Measurements from ENCODE around the gene IMPDH1. TPM values are rescaled to one million over a fixed set of nuclear protein-coding genes. Genes with fewer than 3 reads are reported as not detected.
A peak's percentile ranks its signal among the peaks of the same experiment; 100 is the strongest.

Gene IMPDH1
- total RNA-seq, 1 donor from 2014 or later, result 53.4 TPM

GRCh38 chr7:128442356-128442755 lies 32.6 kb upstream of the IMPDH1 start:
- no peak overlapping the region for H3K4me3 ChIP-seq (ENCODE audit: low read depth, low read length)
- TF ChIP-seq, protein P1, sequence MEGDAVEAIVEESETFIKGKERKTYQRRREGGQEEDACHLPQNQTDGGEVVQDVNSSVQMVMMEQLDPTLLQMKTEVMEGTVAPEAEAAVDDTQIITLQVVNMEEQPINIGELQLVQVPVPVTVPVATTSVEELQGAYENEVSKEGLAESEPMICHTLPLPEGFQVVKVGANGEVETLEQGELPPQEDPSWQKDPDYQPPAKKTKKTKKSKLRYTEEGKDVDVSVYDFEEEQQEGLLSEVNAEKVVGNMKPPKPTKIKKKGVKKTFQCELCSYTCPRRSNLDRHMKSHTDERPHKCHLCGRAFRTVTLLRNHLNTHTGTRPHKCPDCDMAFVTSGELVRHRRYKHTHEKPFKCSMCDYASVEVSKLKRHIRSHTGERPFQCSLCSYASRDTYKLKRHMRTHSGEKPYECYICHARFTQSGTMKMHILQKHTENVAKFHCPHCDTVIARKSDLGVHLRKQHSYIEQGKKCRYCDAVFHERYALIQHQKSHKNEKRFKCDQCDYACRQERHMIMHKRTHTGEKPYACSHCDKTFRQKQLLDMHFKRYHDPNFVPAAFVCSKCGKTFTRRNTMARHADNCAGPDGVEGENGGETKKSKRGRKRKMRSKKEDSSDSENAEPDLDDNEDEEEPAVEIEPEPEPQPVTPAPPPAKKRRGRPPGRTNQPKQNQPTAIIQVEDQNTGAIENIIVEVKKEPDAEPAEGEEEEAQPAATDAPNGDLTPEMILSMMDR (IDR thresholded peaks at IDR 0.05; ENCODE audit: insufficient read depth, low read length, severe bottlenecking), result no peak
- no peaks in the 10 kb centered on the region for H3K36me3 ChIP-seq (ENCODE audit: control insufficient read depth, insufficient read depth, low read length)
- no peaks in the 10 kb centered on the region for H3K27me3 ChIP-seq (ENCODE audit: control insufficient read depth, insufficient read depth, low read length)
- no peak for DNase-seq (ENCODE audit: low read depth)
- no peak for FAIRE-seq

DNA sequence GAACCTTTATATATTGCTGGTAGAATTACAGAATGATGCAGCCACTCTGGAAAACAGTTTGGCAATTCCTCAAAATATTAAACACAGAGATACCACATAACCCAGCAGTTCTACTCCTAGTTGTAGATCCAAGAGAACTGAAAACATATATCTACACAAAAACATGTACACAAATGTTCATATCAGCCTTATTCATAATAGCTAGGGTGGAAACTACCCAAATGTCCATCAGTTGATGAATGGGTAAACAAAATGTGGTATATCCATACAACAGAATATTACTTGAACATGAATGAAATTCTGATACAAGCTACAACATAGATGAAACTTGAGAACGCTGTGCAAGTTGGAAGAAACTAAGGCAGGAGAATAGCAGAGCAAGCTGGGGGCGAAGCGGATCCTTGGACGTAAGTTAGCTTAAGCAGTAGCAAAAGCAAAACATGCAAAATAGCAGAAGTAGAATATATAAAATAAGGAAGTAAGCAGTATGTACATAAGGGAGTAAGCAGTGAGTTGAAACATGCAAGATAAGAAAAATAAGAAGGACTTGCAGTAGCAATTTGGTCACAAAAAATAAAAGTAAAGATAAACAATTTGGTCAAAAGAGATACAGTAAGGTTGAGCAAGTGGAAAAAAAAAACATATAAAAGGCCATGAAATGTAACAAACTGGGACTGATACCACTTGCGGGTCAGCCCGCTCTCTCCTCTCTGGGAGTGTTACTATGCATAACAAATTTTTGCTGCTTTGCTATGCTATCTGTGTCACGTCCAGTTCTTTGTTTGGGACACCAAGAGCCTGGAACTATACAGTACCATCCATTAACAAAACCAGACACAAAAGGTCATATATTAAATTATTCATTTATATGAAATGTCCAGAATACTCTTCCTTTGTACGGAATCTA lies 27.9 kb upstream of the IMPDH1 start:
- TF ChIP-seq, protein P1 (IDR thresholded peaks at IDR 0.05; ENCODE audit: insufficient read depth, low read length, severe bottlenecking), result no peak
- H3K36me3 ChIP-seq (ENCODE audit: control insufficient read depth, insufficient read depth, low read length), result no peaks in the 10 kb centered on the region
- DNase-seq (ENCODE audit: low read depth), result no peak
- no peak for FAIRE-seq
- no peaks in the 10 kb centered on the region for H3K27me3 ChIP-seq (ENCODE audit: control insufficient read depth, insufficient read depth, low read length)
- H3K4me3 ChIP-seq (ENCODE audit: low read depth, low read length), result no peak overlapping the region

DNA sequence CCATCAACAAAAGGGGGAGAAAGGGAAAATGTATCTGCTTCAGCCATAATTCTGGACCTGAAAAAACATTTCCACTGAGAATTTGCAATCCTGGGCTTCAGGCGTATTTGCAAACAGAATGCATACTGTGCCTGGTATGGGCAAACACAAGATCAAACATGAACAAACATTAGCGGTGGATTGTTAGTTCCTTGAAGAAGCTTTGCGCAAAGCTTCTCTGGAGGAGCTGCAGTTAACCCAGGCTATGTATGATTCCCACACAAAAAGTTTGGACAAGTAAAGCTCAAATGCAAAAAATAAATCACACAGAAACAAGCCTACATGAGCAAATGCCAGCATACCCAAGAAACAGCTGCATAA lies 25.5 kb upstream of the IMPDH1 start:
- no peak for FAIRE-seq
- TF ChIP-seq, protein P1 (IDR thresholded peaks at IDR 0.05; ENCODE audit: insufficient read depth, low read length, severe bottlenecking), result no peak
- Histone ChIP-seq H3K36me3 (ENCODE audit: control insufficient read depth, insufficient read depth, low read length) (no peaks in the 10 kb centered on the region), H3K27me3 (ENCODE audit: control insufficient read depth, insufficient read depth, low read length) (no peaks in the 10 kb centered on the region), H3K4me3 (ENCODE audit: low read depth, low read length) (no peak overlapping the region)
- peak; percentile 62 for DNase-seq (ENCODE audit: low read depth)

GRCh38 chr7:128434413-128435326 lies 24.9 kb upstream of the IMPDH1 start:
- no peak for FAIRE-seq
- DNase-seq (ENCODE audit: low read depth), result peak; percentile 34
- Histone ChIP-seq H3K27me3 (ENCODE audit: control insufficient read depth, insufficient read depth, low read length) (no peaks in the 10 kb centered on the region), H3K4me3 (ENCODE audit: low read depth, low read length) (no peak overlapping the region), H3K36me3 (ENCODE audit: control insufficient read depth, insufficient read depth, low read length) (no peaks in the 10 kb centered on the region)
- TF ChIP-seq, protein P1 (IDR thresholded peaks at IDR 0.05; ENCODE audit: insufficient read depth, low read length, severe bottlenecking), result no peak

- TF ChIP-seq, protein P1 (IDR thresholded peaks at IDR 0.05; ENCODE audit: insufficient read depth, low read length, severe bottlenecking), result no peak
- DNase-seq (ENCODE audit: low read depth) (no peak), FAIRE-seq (no peak)
- Histone ChIP-seq H3K4me3 (ENCODE audit: low read depth, low read length) (no peak overlapping the region), H3K27me3 (ENCODE audit: control insufficient read depth, insufficient read depth, low read length) (no peaks in the 10 kb centered on the region), H3K36me3 (ENCODE audit: control insufficient read depth, insufficient read depth, low read length) (no peaks in the 10 kb centered on the region)
Measured at GRCh38 chr7:128431754-128432153, 22.0 kb upstream of the IMPDH1 start.
